ACHN (cell line): ENCODE results near the gene C9orf43.

Source experiments
- DNase-seq: peaks from one replicate; pipeline ENCODE4 v3.0.0-alpha.2; 2015
- in situ Hi-C: cut with HindIII; loops from 2 replicates; pipeline ENCODE4 v1.10.0; 2017; ENCODE audit warnings: low sequenced_read_pairs, low pct_ligation_motif_present, low pct_unique_long_range_greater_than_20kb

C9orf43 gene

DNA sequence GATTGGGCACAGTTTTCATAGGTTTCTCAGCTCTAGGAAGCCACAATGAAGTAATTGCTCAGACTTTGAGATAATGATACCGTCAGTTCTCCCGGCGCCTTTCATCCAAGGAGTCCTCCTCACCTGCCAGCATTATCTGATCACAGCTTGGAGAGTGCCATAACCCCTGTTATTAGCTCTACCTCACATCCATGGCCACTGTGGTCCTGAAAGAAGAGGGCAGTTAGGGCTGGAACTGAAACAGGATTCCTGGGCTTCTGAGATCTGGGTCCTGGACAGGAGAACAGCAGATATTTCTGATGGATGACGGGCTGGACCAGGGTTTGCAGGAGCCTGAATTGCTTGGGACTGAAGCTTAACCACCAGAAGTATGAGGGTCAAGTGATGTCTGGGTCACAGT is 66.5 kb downstream of the C9orf43 start:
- no peak for DNase-seq
- in situ Hi-C loops = no loop called here

DNA sequence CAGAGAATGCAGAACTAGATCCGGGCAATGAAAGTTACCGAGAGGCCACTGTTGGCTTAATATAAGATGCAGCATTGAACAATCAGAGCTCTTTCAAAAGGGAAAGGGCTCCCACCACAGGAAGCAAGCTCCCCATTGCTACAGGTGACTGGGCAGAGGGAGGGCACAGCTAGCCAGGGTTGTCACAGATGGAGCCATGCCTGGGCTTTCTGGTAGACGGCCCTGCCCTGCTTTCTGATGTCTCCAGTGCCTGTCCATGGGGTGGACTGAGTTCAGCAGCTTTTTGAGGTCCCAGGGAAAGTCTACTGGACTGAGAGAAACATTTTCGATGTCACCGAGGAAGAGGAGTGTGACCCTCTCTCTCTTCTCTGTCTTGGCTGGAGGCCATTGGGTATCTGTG is 67.1 kb downstream of the C9orf43 start:
- no peak for DNase-seq
- in situ Hi-C loops = no loop called here

DNA sequence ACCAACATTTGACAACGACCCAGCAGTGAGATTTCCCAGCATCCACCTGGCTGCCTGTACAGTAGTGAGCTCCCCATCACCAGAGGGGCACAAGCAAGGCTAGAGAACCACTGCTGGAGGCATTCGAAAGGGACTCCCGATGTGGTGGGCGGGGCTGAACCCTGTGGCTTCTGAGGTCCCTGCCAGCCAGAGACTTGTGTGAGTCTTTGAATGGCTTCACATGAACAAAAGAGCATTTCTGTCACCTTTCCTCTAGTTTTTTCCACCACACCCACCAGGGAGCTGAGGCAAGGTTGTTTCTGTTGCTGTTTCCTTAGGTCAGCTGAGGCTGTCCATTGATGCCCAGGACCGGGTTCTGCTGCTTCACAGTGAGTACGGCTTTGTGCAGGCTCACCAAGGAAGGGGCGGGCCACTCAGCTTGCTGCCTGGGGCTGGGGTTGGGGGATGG is 68.7 kb downstream of the C9orf43 start:
- DNase-seq = no peak
- in situ Hi-C loops = no loop called here
